Body of pancreas (tissue), 4 donors: ENCODE data around the gene OTUB2.

ENCODE experiments used
- CTCF ChIP-seq, 7 experiments: fragments of 450-650 bp in 4 of 7; fragments of 200-600 bp in 3 of 7; sonication (generic) in 3 of 7; IDR thresholded peaks; one replicate each; pipeline ENCODE4 v1.5.1; 2016 to 2019; ENCODE audit warnings: antibody characterized with exemption in 7 of 7
- POLR2A ChIP-seq, 3 donors: fragments of 450-650 bp; IDR thresholded peaks; one replicate each; pipeline ENCODE4 v1.6.1; 2016; ENCODE audit warnings: antibody characterized with exemption in 3 of 3, mild to moderate bottlenecking in 2 of 3

- TF ChIP-seq POLR2A (IDR thresholded peaks at IDR 0.05) (no peak), CTCF (IDR thresholded peaks at IDR 0.05) (no peak)
Observed at GRCh38 chr14:94087891-94088290, 61.8 kb downstream of the OTUB2 start.
